Subcutaneous adipose tissue (tissue), 4 donors: ENCODE data around the gene NECAP2. TPM values are rescaled to one million over a fixed set of nuclear protein-coding genes. Genes with fewer than 3 reads are reported as not detected.

Source experiments
- CTCF ChIP-seq: fragments of 450-650 bp; IDR thresholded peaks from one replicate; pipeline ENCODE4 v1.5.1; 2016; ENCODE audit warnings: low read depth, mild to moderate bottlenecking, control low read depth, antibody characterized with exemption, moderate library complexity
- total RNA-seq, 4 donors: library from RNA; depleted of rRNA; stranded (reverse); fragments of >200 nt; gene quantifications; one replicate each; pipeline ENCODE4 v1.1.0, GENCODE V29; 2016

NECAP2 gene
- total RNA-seq, 4 donors from 2014 or later = 44.5 to 101 (median 63.5) TPM

- no peak for TF ChIP-seq CTCF
Measured at GRCh38 chr1:16413191-16413590, 27.3 kb upstream of the NECAP2 start.

DNA sequence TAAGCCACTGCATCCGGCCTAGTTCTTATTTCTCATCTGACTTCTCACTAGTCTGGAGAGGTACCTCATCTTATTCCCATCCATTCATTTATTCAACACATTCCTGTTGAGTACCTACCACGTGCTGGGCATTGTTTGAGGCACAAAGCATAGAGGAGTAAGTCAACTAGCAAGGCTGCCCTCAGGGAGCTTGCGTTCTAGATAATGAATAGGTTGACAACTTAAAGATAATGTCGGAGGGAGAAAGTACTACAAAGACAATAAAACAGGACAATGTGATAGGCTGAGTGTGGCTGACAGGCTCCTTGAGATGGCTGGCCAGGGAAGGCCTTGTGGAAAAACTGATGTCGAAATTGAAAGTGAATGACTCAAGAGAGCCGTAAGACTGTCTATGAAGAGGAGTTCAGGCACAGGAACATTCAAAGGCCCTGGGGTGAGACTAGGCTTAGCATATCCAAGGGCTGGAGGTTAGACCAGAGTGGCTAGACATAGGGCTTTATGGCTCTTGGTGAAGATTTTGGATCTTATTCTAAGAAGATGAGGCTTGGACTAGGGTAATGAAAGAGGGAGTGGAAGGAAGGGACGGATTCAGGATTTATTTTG is 21.6 kb upstream of the NECAP2 start:
- TF ChIP-seq CTCF = no peak

DNA sequence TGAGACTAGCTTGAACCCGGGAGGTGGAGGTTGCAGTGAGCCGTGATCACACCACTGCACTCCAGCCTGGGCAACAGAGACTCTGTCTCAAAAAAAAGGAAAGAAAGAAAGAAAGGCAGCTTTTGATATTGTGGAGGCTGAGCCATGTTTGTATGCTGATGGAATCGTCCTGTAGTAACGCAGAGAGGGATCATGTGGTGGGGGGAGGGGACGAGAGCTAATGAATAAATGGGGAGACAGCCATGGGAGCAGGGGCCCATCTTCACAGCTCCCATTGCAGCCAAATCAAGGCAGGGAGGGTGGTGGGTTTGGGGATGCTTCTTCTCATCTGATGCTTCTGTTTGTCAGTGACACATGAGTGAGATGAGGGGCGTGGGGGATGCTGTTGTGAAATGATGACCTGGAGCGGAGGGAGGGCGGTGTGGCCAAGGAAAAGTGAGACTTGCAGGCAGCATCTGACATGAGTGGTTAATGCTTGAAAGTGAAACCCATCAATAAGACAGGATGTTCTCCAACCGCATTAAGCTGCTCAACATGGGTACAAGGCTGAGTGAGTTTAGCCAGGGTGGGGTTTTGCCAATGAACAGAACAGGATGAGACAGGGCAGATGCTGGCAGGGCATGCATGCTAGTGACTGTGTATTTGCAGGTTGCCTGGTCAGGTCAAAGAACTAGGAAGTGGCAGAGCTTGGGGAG is 20.0 kb upstream of the NECAP2 start:
- TF ChIP-seq CTCF = no peak

- TF ChIP-seq CTCF = no peak
Measured at GRCh38 chr1:16421201-16421600, 19.3 kb upstream of the NECAP2 start.

DNA sequence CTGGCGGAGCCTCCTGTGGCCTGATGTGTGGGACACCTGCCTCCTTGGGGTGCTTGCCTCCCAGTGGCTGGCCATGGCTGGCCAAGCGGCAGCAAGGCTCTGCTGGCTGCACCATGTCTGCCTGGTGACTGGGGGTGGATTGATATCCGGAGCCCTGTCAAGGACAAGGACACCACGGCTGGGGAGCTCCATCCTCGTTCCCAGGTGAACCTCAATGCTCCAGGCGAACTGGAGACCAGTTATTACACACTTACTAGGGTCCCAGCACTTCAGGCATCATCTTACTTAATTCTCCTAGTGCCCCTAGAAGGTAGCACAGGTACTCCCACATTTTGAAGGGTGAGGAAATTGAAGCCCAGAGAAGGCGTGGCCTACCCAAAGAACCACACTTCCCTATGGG is 18.5 kb upstream of the NECAP2 start:
- no peak for TF ChIP-seq CTCF

- no peak for TF ChIP-seq CTCF
Measured at GRCh38 chr1:16425125-16426025, 15.1 kb upstream of the NECAP2 start.

DNA sequence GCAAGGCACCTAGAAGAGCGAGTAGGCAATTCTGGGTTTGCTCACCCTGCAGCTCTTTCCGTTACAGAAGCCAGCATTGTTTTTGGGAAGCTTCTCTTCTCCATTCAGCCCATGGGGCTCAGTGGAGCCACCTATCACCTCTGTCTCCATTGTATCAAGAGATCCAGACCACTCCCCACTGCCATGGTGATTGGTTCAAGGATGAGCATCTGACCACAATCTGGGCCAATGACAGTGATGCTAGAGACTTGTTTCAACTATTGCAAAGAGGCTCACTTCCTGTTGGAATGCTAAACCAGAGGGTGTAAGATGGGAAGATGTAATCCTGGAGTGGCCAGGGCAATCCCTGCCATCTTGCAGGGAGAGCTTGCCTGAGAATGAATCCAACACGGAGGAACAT is 9.9 kb upstream of the NECAP2 start:
- TF ChIP-seq CTCF = no peak
